HFF-Myc (cell line): Measurements from ENCODE around the gene KLHL22.
"Not testable (repeated sequence)": the region's sequence is repeated elsewhere in the genome, so short reads cannot be mapped to it uniquely, and the experiment has no call there.

Experiments used
- DNase-seq: peaks from one replicate; pipeline ENCODE4 v3.0.0-alpha.2; 2011; ENCODE audit warnings: low read depth; ENCODE audit errors: extremely low read depth
- H3K4me3 ChIP-seq: replicated peaks from 2 replicates; pipeline ENCODE4 v1.5.1; 2011; ENCODE audit warnings: low read depth, mild to moderate bottlenecking, control low read depth, low read length
- CTCF ChIP-seq: IDR thresholded peaks from 2 replicates; pipeline ENCODE4 v1.5.1; 2012; ENCODE audit warnings: mild to moderate bottlenecking, low read depth, low read length, control low read depth; ENCODE audit errors: missing control alignments

KLHL22 gene

GRCh38 chr22:20412474-20413216, 83.0 kb downstream of the KLHL22 start:
- no peak for DNase-seq
- no peak for TF ChIP-seq CTCF

DNA sequence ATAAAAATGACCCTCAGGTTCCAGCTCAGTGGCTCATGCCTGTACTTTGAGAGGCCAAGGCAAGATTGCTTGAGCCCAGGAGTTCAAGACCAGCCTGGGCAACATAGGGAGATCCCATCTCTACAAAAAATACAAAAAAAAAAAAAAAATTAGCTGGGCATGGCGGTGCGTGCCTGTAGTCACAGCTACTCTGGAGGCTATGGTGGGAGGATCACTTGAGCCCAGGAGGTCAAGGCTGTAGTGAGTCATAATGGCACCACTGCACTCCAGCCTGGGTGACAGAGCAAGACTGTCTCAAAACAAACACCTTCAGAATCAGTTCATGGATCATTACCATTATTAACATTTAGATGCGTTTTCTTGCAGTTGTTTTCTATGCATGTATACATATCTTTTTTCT, 86.2 kb downstream of the KLHL22 start:
- not testable (repeated sequence) for DNase-seq, H3K4me3 ChIP-seq

More at GRCh38 chr22:20412474-20413216, 83.0 kb downstream of the KLHL22 start:
- H3K4me3 ChIP-seq = no peak overlapping the region

GRCh38 chr22:20408891-20409290, 86.7 kb downstream of the KLHL22 start:
- no peak for TF ChIP-seq CTCF
- no peak for DNase-seq
- H3K4me3 ChIP-seq = no peak overlapping the region

DNA sequence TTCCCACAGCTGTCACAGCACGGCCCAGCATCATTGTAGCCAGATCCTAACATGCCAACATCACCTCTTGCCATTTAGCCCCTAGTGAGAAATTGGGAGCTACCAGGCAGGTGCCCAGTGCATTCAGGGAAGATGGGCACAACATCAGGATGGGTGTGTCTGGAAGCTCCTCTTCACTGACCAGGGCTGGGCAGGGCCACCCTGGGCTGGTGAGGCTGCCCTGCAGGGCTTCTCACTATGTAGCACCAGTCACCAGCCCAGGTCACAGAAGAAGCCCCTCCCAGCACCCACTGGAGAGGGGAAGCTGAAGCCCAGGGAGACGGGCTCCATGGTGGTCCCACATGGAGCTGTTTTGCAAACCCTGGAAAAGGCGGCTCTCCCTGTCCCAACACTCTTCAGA, 87.8 kb downstream of the KLHL22 start:
- no peak for DNase-seq
- no peak overlapping the region for H3K4me3 ChIP-seq
- no peak for TF ChIP-seq CTCF

GRCh38 chr22:20406686-20407408, 88.7 kb downstream of the KLHL22 start:
- no peak for TF ChIP-seq CTCF
- no peak overlapping the region for H3K4me3 ChIP-seq
- no peak for DNase-seq

DNA sequence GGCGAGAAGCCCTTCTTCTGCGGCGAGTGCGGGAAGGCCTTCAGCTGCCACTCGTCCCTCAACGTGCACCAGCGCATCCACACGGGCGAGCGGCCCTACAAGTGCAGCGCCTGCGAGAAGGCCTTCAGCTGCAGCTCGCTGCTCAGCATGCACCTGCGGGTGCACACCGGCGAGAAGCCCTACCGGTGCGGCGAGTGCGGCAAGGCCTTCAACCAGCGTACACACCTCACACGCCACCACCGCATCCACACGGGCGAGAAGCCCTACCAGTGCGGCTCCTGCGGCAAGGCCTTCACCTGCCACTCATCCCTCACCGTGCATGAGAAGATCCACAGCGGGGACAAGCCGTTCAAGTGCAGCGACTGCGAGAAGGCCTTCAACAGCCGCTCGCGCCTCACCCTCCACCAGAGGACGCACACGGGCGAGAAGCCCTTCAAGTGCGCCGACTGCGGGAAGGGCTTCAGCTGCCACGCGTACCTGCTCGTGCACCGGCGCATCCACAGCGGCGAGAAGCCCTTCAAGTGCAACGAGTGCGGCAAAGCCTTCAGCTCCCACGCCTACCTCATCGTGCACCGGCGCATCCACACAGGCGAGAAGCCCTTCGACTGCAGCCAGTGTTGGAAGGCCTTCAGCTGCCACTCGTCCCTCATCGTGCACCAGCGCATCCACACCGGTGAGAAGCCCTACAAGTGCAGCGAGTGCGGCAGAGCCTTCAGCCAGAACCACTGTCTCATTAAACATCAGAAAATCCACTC, 89.5 kb downstream of the KLHL22 start:
- no peak for DNase-seq
- TF ChIP-seq CTCF = no peak
- H3K4me3 ChIP-seq = no peak overlapping the region

- H3K4me3 ChIP-seq = no peak overlapping the region
- TF ChIP-seq CTCF = no peak
- no peak for DNase-seq
Measured at GRCh38 chr22:20405291-20405930, 90.2 kb downstream of the KLHL22 start.
